IPS-11a (cell line): ENCODE data around the gene ZNF557.

Source experiments
- H3K4me3 ChIP-seq: one replicate; pipeline ENCODE4 v1.5.1; 2013; ENCODE audit warnings: low read depth, low read length, control low read depth

The ZNF557 gene

GRCh38 chr19:7124782-7125181 is 55.3 kb downstream of the ZNF557 start:
- H3K4me3 ChIP-seq: no peak overlapping the region

- H3K4me3 ChIP-seq: no peak overlapping the region
Observed at GRCh38 chr19:7125221-7125620, 55.7 kb downstream of the ZNF557 start.

GRCh38 chr19:7126132-7126531 is 56.6 kb downstream of the ZNF557 start:
- H3K4me3 ChIP-seq: no peak overlapping the region

DNA sequence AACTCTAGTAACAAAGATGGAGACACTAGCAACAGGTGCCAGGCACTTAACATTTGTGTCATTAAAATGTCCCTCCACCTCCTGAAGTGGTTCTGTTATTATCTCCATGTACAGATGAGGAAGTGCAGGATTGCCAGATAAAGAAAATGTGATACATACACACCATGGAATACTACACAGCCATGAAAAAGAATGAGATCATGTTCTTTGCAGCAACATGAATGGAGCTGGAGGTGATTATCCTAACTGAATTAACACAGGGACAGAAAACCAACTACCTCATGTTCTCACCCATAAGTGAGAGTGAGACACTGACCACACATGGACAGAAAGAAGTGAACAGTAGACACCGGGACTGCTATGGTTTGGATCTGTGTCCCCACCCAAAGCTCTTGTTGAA is 60.5 kb downstream of the ZNF557 start:
- no peak overlapping the region for H3K4me3 ChIP-seq

GRCh38 chr19:7132054-7132453 is 62.6 kb downstream of the ZNF557 start:
- H3K4me3 ChIP-seq: no peak overlapping the region

GRCh38 chr19:7137120-7137519 is 67.6 kb downstream of the ZNF557 start:
- no peak overlapping the region for H3K4me3 ChIP-seq
